B cell (primary cell): Measurements from ENCODE around the gene ANKRD50. TPM values are rescaled to one million over a fixed set of nuclear protein-coding genes. Genes with fewer than 3 reads are reported as not detected.

Source experiments
- ATAC-seq: fragments of 200-7000 bp; cut with Tn5 transposase; one replicate; pipeline ENCODE4 v1.10.0; 2021; ENCODE audit warnings: low read depth, mild to moderate bottlenecking, moderate number of reproducible peaks, moderate library complexity
- CTCF ChIA-PET: fragments of 350-600 bp; sonication (Branson Sonifier 250); formaldehyde crosslinking; loops from one replicate; lab custom pipeline; 2021; ENCODE audit warnings: antibody characterized with exemption, inconsistent platforms; lab: Charles Lee
- POLR2A ChIA-PET: fragments of 350-600 bp; sonication (Branson Sonifier 250); formaldehyde crosslinking; loops from one replicate; lab custom pipeline; 2021; ENCODE audit warnings: antibody characterized with exemption; lab: Charles Lee
- DNase-seq: peaks from one replicate; pipeline ENCODE4 v3.0.0; 2013
- H2AFZ ChIP-seq: 2 replicates; pipeline ENCODE4 v1.6.1; 2012; ENCODE audit warnings: mild to moderate bottlenecking, low read depth, low read length; ENCODE audit not compliant: insufficient read depth, poor library complexity, severe bottlenecking
- H3K27ac ChIP-seq, 2 donors: 1 replicate in 1 of 2; 2 replicates in 1 of 2; pipeline ENCODE4 v1.5.1; 2012 to 2013; ENCODE audit warnings: low read length in 2 of 2, mild to moderate bottlenecking in 2 of 2, moderate library complexity in 1 of 2
- H3K27me3 ChIP-seq, 4 experiments: fragments of 200-600 bp in 1 of 4; sonication (generic) in 1 of 4; replicated peaks in 1 of 4; 1 replicate in 2 of 4; 2 replicates in 2 of 4; pipeline versions ENCODE4 v1.6.1 to v1.7.0; 2013 to 2016; ENCODE audit warnings: low read length in 3 of 4, mild to moderate bottlenecking in 2 of 4, mixed read lengths in 1 of 4, moderate library complexity in 1 of 4; ENCODE audit not compliant: insufficient read depth in 4 of 4, control insufficient read depth in 3 of 4; ENCODE audit errors: control extremely low read depth in 1 of 4
- H3K36me3 ChIP-seq, 2 experiments: replicated peaks in 1 of 2; 1 replicate in 1 of 2; 2 replicates in 1 of 2; pipeline versions ENCODE4 v1.6.1 to v1.7.1; 2013; ENCODE audit warnings: low read length in 1 of 2; ENCODE audit not compliant: insufficient read depth in 2 of 2, control insufficient read depth in 1 of 2; ENCODE audit errors: control extremely low read depth in 1 of 2, extremely low read depth in 1 of 2
- H3K4me1 ChIP-seq, 2 donors: fragments of 200-600 bp in 1 of 2; sonication (generic) in 1 of 2; 1 replicate in 1 of 2; 2 replicates in 1 of 2; pipeline versions ENCODE4 v1.5.1 to v1.6.1; 2013 to 2017; ENCODE audit warnings: low read length in 2 of 2; ENCODE audit not compliant: control insufficient read depth in 2 of 2, insufficient read depth in 2 of 2
- H3K4me2 ChIP-seq: replicated peaks from 2 replicates; pipeline ENCODE3; 2012; ENCODE audit warnings: mild to moderate bottlenecking, low read depth, low read length; ENCODE audit not compliant: poor library complexity, severe bottlenecking
- H3K4me3 ChIP-seq, 5 experiments: fragments of 200-600 bp in 1 of 5; sonication (generic) in 1 of 5; 1 replicate in 3 of 5; 2 replicates in 2 of 5; pipeline versions ENCODE4 v1.5.1 to v1.7.0; 2011 to 2016; ENCODE audit warnings: low read length in 4 of 5, mild to moderate bottlenecking in 4 of 5, low read depth in 2 of 5, control low read depth in 1 of 5, moderate library complexity in 1 of 5; ENCODE audit not compliant: insufficient read depth in 1 of 5; ENCODE audit errors: control extremely low read depth in 1 of 5, extremely low read depth in 1 of 5
- H3K79me2 ChIP-seq: fragments of 200-600 bp; sonication (generic); one replicate; pipeline ENCODE4 v1.6.0; 2016; ENCODE audit warnings: low read length; ENCODE audit not compliant: control insufficient read depth, insufficient read depth
- H3K9ac ChIP-seq: fragments of 200-600 bp; sonication (generic); 2 replicates; pipeline ENCODE4 v1.6.1; 2017; ENCODE audit warnings: mild to moderate bottlenecking, low read length, moderate library complexity
- H3K9me3 ChIP-seq, 3 donors: one replicate each; pipeline versions ENCODE4 v1.6.1 to v1.7.1; 2013; ENCODE audit warnings: low read length in 2 of 3; ENCODE audit not compliant: control insufficient read depth in 2 of 3, insufficient read depth in 1 of 3; ENCODE audit errors: control extremely low read depth in 1 of 3
- H4K20me1 ChIP-seq: 2 replicates; pipeline ENCODE4 v1.6.0; 2012; ENCODE audit warnings: mild to moderate bottlenecking, low read length; ENCODE audit not compliant: insufficient read depth, control insufficient read depth, poor library complexity, severe bottlenecking
- H3K27ac Mint-ChIP-seq: one replicate; pipeline ENCODE4 v1.8.0; 2021; ENCODE audit warnings: mixed read lengths
- H3K27me3 Mint-ChIP-seq: one replicate; pipeline ENCODE4 v1.8.0; 2021; ENCODE audit warnings: mixed read lengths
- H3K4me1 Mint-ChIP-seq: one replicate; pipeline ENCODE4 v1.8.0; 2021; ENCODE audit warnings: mixed read lengths
- H3K4me3 Mint-ChIP-seq: one replicate; pipeline ENCODE4 v1.8.0; 2021; ENCODE audit warnings: mixed read lengths
- H3K9me3 Mint-ChIP-seq: one replicate; pipeline ENCODE4 v1.8.0; 2022; ENCODE audit warnings: mixed read lengths; ENCODE audit not compliant: insufficient read depth
- CTCF ChIP-seq: fragments of 200-600 bp; IDR thresholded peaks from one replicate; pipeline ENCODE4 v1.8.0; 2022; ENCODE audit warnings: antibody characterized with exemption, mild to moderate bottlenecking
- EZH2 ChIP-seq: IDR thresholded peaks from 2 replicates; pipeline ENCODE4 v1.6.1; 2012; ENCODE audit warnings: borderline replicate concordance, low read depth, mild to moderate bottlenecking, moderate library complexity, low read length; ENCODE audit not compliant: insufficient read depth, poor library complexity, severe bottlenecking
- WGBS: methylation state at CpG from one replicate; pipeline ENCODE4 v1.1.5; 2013; ENCODE audit warnings: missing lambda C conversion rate; ENCODE audit not compliant: insufficient coverage; 5-methylcytosine and 5-hydroxymethylcytosine counted together
- intact Hi-C: fragments of 100-400 bp; cut with micrococcal nuclease; formaldehyde crosslinking; loops from one replicate; pipeline ENCODE4 v1.10.0; 2022
- polyA plus RNA-seq: library from polyadenylated mRNA; depleted of rRNA; stranded (reverse); fragments of >200 nt; gene quantifications from 2 replicates; pipeline ENCODE4 v1.2.3, GENCODE V29; 2012
- total RNA-seq, 2 donors: library from RNA; stranded (reverse); fragments of 120-200 nt in 1 of 2; gene quantifications; 1 replicate in 1 of 2; 2 replicates in 1 of 2; pipeline versions ENCODE4 v1.2.3 to v1.2.4, GENCODE V29; 2013 to 2022

ANKRD50 gene
- total and polyA plus RNA-seq, 2 donors (not counting 1 experiment from before 2014, with no cell fraction given): 0.18 to 0.47 TPM

- Mint-ChIP-seq H3K27ac (no peak overlapping the region), H3K27me3 (no peaks in the 10 kb centered on the region), H3K4me3 (no peak overlapping the region), H3K9me3 (no peaks in the 10 kb centered on the region), H3K4me1 (no peaks in the 10 kb centered on the region)
- CTCF ChIA-PET: no interaction called here
- H3K9ac ChIP-seq: no peak overlapping the region
- H2AFZ ChIP-seq: no peak overlapping the region
- DNase-seq: no peak
- ATAC-seq: no peak
- intact Hi-C loops: no loop called here
- H3K9me3 ChIP-seq: peaks cover 0 to 1% (median 0%) of the 10 kb centered on the region in 3 donors
- H3K27ac ChIP-seq: no peak overlapping the region
- no peaks in the 10 kb centered on the region for H4K20me1 ChIP-seq
- H3K36me3 ChIP-seq: no peaks in the 10 kb centered on the region
- no peaks in the 10 kb centered on the region for H3K27me3 ChIP-seq
- POLR2A ChIA-PET: no interaction called here
- TF ChIP-seq CTCF: no peak
- no peak for TF ChIP-seq EZH2
- H3K4me3 ChIP-seq: no peak overlapping the region
- H3K4me2 ChIP-seq: no peak overlapping the region
- no peaks in the 10 kb centered on the region for H3K79me2 ChIP-seq
- WGBS: 100% methylated on average over 2 of the region's 3 CpGs
- no peaks in the 10 kb centered on the region for H3K4me1 ChIP-seq
Observed at GRCh38 chr4:124644621-124645020, 67.9 kb downstream of the ANKRD50 start.

GRCh38 chr4:124642846-124643245 is 69.7 kb downstream of the ANKRD50 start:
- ChIA-PET CTCF (no interaction called here), POLR2A (no interaction called here)
- Histone ChIP-seq H4K20me1 (no peaks in the 10 kb centered on the region), H3K79me2 (no peaks in the 10 kb centered on the region), H3K9ac (no peak overlapping the region), H3K9me3 (peaks cover 0 to 1% (median 0%) of the 10 kb centered on the region in 3 donors), H3K4me2 (no peak overlapping the region), H3K4me1 (no peaks in the 10 kb centered on the region), H3K27me3 (no peaks in the 10 kb centered on the region), H3K36me3 (no peaks in the 10 kb centered on the region), H3K4me3 (no peak overlapping the region), H2AFZ (no peak overlapping the region), H3K27ac (no peak overlapping the region)
- TF ChIP-seq CTCF (no peak), EZH2 (no peak)
- ATAC-seq (no peak), DNase-seq (no peak)
- no peaks in the 10 kb centered on the region for H3K9me3 Mint-ChIP-seq
- no peak overlapping the region for H3K27ac Mint-ChIP-seq
- H3K4me3 Mint-ChIP-seq: no peak overlapping the region
- no peaks in the 10 kb centered on the region for H3K4me1 Mint-ChIP-seq
- WGBS: 100% methylated on average over 1 of the region's 3 CpGs
- intact Hi-C loops: no loop called here
- no peaks in the 10 kb centered on the region for H3K27me3 Mint-ChIP-seq
